Stimulated activated CD8-positive, alpha-beta memory T cell treated with anti-CD3 and anti-CD28 coated beads, Interleukin-2, amount 100 ng/mL, for 48 hours (primary cell): Measurements from ENCODE around the gene ZMYND15.

ENCODE experiments used
- DNase-seq, 2 donors: peaks; one replicate each; pipeline ENCODE4 v3.0.0-alpha.2; 2020; ENCODE audit warnings: low read depth in 2 of 2

ZMYND15 gene

GRCh38 chr17:4716081-4716480, 23.6 kb upstream of the ZMYND15 start:
- DNase-seq, result no peak

GRCh38 chr17:4717791-4718190, 21.8 kb upstream of the ZMYND15 start:
- DNase-seq, result no peak

- DNase-seq, result no peak
Observed at GRCh38 chr17:4718276-4718675, 21.4 kb upstream of the ZMYND15 start.

GRCh38 chr17:4719146-4719545, 20.5 kb upstream of the ZMYND15 start:
- no peak for DNase-seq

- no peak for DNase-seq
Observed at GRCh38 chr17:4719684-4720221, 19.9 kb upstream of the ZMYND15 start.

- DNase-seq, result no peak
Observed at GRCh38 chr17:4720787-4721186, 18.8 kb upstream of the ZMYND15 start.

- no peak for DNase-seq
Observed at GRCh38 chr17:4721203-4722135, 18.2 kb upstream of the ZMYND15 start.

GRCh38 chr17:4722678-4723240, 16.9 kb upstream of the ZMYND15 start:
- DNase-seq, result no peak

GRCh38 chr17:4724650-4725049, 15.0 kb upstream of the ZMYND15 start:
- no peak for DNase-seq

GRCh38 chr17:4725646-4726310, 13.9 kb upstream of the ZMYND15 start:
- no peak for DNase-seq

- DNase-seq, result no peak
Observed at GRCh38 chr17:4728124-4728523, 11.5 kb upstream of the ZMYND15 start.

- no peak for DNase-seq
Observed at GRCh38 chr17:4733073-4733531, 6.5 kb upstream of the ZMYND15 start.

GRCh38 chr17:4734857-4735475, 4.7 kb upstream of the ZMYND15 start:
- DNase-seq, result no peak

- DNase-seq, result no peak
Observed at GRCh38 chr17:4735876-4736651, 3.6 kb upstream of the ZMYND15 start.

- no peak for DNase-seq
Observed at GRCh38 chr17:4738136-4739121, 1.2 kb upstream of the ZMYND15 start.

GRCh38 chr17:4740025-4740351, 355 bp downstream of the ZMYND15 start:
- DNase-seq, result no peak

- no peak for DNase-seq
Observed at GRCh38 chr17:4740584-4740983, 951 bp downstream of the ZMYND15 start.

- DNase-seq, result no peak
Observed at GRCh38 chr17:4741544-4741943, 1.9 kb downstream of the ZMYND15 start.

GRCh38 chr17:4742133-4742532, 2.5 kb downstream of the ZMYND15 start:
- DNase-seq, result no peak

GRCh38 chr17:4742629-4743028, 3.0 kb downstream of the ZMYND15 start:
- DNase-seq, result no peak
